Stimulated activated CD8-positive, alpha-beta memory T cell treated with anti-CD3 and anti-CD28 coated beads, Interleukin-4, amount 100 ng/mL, for 1 hour (primary cell): Measurements from ENCODE around the gene SRP9.

Source experiments
- DNase-seq, 2 donors: peaks; one replicate each; pipeline ENCODE4 v3.0.0-alpha.2; 2020; ENCODE audit warnings: low read depth in 2 of 2, low spot score in 1 of 2

Gene SRP9, protein sequence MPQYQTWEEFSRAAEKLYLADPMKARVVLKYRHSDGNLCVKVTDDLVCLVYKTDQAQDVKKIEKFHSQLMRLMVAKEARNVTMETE

DNA sequence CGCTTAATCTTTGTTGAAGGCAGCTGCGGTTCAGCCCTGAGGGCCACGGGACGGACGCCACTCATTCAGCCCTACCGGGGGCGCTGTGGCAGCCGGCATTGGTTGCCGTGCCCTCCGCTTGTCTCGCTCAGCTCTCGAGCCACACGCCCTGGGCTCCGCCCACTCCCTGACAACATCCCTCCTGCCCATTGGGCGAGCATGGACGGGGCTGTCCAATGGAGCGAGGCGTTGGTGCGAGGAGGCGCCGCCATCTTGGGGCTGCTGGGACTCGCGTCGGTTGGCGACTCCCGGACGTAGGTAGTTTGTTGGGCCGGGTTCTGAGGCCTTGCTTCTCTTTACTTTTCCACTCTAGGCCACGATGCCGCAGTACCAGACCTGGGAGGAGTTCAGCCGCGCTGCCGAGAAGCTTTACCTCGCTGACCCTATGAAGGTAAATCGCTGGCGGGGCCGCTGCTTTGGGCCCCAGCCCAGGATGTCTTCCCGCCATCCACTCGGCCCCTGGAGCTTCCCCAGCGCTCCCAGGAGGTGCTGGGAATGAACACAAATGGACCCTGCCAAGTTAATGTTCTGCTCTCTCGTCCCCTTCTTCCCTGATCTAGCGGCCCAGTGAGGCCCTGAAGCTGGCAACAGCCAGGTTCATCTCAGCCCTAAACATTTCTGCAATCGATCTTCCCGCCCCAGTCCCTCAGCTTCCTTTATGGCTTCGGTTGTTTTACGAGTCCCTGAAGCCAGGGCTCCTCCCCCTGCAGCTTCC is at the start of gene SRP9:
TSS of gene SRP9 (plus strand) at position 244 of the 754 bp plus-strand sequence. CDS start at position 359, 115 bp downstream.
- peak; percentile 91 to 97 for DNase-seq

DNA sequence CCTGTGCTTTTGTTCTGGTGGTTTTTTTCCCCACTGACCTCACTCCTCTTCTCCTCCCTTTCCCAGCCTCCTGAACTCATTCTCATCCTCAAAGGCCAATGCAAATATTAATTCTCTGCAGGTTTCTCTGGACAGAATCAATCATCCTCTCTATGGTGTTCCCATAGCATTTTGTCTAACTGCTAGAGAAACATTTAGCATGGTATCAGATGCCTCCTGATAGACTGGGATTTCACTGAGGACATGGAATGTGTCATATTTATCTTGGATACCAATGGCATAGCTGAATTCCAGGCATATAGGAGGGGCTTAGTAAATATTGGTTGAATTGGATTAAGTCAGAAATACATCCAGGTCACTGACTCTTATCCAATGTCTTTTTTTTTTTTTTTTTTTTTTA is 46.1 kb upstream of the SRP9 start:
- no peak for DNase-seq

DNA sequence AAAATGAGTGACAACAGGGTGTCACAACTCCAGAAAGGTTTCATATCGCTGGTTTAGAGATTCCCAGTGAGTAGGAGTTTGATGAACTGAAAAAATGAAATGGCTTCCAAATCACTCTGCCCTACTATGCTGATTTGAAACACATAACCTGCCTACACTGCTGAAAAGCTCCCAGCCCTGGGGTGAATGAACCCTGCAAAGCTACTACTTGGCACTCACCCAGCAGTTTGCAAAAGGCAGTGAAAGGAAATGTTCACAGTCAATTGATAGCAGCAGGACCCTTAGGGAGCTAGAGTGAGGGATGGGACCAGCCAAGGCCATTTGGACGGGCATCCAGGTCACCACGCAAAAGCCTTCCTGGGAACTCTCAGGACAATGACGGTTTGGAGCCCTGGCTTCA is 44.4 kb upstream of the SRP9 start:
- no peak for DNase-seq

DNA sequence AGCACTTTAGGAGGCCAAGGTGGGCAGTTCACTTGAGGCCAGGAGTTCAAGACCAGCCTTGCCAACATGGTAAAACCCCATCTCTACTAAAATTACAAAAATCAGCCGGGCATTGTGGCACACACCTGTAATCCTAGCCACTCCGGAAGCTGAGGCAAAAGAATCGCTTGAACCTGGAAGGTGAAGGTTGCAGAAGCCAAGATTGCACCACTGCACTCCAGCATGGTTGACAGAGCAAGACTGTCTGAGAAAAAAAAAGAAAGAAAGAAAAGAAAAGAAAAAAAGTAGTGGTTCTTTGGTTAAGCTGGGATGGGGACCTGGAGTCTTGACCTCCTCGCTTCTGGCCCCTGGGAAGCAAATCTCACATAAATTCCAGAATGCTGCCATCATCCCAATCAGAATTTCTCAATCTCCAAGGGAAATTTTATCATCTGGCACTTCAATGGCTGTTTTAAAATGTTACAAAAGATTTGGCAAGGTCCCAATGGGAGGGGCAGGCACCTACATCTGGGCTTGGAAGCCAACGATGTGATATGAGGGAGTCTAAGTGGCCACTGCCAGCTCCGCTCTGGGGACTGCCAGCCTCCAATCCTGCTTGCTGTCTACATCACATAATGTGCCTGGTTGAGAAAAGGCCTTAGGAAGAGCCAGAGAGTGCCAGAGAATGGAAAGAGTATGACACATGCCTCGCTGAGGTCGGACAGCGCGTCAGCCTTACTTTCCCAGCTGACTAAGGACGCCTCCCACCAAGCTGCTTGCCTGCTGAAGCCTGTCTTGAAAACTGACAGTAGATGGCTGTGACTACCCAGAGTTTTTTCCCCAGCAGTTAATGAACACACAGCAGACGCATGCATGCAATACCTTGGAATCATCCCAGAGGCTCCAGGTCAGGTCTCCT is 42.1 kb upstream of the SRP9 start:
- DNase-seq: no peak

DNA sequence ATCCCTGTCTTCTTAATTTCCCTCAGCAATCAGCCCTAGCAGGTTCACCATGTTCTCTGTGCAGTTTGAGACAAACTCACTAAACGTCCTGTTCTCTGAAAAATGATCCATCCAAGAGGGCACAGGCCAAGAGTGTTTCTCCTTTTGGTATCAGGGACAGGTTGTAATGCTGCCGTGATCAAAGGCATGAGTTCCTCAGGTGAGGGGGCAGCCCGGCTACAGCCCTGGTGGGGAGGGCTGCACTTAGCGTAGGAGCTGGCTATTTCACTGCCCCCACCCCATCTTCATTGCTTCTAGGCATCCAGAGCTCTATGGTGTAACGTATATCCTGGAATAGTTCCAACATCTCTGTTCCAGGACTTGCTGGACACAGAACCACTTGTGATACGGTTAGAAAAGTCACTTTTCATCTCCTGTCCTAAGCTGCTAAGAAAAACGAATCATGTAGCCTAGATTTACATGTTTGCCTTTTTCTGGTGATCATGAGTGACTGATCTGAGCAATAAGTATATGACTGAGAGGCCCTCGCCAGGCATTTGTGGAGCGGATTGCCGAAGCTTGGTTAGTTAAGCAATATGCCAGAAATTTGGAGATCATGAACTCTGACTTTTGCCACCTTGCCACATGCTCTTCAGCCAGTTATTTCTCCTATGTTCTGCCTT is 41.1 kb upstream of the SRP9 start:
- DNase-seq: no peak

DNA sequence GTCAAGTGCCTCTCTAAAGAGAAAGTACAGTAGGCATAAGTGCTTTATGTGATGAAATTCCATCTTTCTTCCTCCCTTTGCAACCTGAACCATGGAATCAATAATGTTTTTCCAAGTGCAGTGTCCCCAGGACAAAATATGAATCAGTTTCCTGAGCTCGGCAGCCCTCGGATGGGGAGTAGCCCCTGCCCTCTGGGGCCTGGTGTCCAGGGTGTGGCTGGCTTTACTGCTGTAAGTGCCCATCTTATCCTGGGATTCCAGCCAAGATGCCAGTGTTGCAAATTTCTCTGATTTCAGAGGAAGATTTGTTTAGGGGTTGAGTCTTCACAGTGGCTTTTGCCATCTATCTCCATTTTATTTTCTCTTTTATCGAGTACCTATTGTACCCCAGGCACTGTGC is 40.5 kb upstream of the SRP9 start:
- DNase-seq: no peak

DNA sequence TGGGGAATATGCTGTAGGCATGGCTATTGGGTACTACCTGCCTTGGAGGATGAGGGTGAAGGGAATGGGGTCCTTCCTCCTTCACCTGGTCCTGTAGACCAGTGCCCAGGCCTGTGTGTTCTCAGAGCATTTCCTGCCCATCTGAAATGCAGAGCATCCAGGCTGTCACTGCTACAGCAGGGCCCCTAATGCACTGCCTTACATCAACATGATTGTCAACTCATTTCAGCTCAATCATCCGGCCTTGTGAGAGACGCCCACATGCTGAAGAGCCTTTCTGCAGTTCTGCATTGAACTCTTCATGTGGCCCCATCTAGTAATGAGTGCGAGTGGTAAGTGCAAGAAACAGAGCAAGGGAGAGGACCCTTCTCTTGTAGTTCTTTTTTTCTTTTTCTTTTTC is 39.8 kb upstream of the SRP9 start:
- DNase-seq: no peak

DNA sequence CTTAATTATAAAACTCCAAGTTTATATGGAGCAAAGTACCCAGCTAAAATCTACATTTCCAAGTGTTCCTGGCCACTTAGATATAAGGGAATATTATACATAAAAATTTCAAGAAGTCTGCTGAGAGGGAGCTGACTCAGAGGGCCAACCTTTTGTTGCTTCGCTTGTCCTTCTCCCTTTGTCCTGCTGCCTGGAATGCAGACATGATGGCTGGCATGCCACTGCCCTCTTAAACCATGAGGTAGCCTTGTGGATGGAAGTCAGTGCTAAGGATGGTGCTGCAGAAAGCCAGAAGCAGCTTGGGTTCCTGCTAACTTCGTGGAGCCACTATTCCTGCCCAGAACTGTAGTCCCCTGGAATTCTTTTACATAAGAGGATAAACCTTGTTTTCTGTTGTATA is 38.9 kb upstream of the SRP9 start:
- no peak for DNase-seq

DNA sequence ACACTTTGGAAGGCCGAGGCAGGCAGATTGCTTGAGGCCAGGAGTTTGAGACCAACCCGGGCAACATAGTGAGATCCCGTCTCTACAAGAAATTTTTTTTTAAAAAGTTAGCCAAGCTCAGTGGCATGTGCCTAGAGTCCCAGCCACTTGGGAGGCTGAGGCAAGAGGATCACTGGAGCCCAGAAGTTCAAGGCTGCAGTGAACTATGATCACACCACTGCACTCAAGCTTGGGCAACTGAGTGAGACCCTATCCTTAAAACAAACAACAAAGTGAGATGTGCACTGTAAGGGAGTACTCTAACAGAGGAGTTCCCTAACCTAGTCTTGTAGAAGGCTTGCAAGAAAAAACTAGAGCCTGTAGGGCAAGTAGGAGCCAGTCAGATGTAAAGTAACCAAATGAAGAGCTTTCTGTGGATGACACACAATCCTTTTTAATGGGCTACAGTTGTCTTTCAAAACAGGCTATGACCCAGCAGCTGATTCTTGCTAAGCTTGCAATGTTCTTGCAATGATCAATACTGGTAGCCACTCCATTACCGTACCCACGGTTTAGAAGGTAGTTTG is 38.0 kb upstream of the SRP9 start:
- DNase-seq: no peak

DNA sequence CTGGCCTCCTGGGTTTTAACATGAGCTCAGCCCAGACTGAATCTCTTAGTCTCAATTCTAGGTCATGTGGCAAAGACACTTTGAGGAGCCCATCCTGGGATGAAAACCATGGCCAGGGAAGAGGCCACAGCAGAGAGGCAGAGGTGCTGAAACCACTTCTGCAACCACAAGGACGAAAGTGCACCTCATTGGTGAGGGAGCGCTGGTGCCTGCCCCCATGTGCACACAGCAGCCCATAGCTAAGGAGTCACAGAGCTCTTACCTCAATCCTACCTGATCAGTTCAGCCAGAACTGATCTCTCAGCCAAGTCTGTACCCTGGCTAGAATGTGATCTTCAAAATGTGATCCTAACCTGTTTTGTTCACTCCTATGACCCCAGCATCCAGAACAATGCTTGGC is 32.9 kb upstream of the SRP9 start:
- DNase-seq: no peak

DNA sequence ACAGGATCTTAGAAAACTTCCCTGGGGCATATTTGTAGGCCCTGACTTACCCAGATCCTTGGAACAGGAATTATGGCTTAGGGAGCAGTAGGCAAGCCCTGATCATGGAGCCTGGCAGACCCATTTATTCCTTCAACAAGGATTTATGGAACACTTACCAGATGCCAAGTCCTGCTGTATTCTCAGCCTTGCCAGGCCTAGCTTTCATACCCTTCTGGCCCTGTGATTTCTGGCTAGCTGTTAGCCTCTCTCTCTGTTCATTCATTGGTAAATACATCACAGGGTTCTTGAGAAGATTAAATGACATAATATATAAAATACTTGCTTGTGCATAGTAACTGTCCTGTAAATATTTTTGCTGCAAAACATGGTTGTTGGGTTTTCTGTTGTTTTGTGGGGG is 32.4 kb upstream of the SRP9 start:
- DNase-seq: no peak

DNA sequence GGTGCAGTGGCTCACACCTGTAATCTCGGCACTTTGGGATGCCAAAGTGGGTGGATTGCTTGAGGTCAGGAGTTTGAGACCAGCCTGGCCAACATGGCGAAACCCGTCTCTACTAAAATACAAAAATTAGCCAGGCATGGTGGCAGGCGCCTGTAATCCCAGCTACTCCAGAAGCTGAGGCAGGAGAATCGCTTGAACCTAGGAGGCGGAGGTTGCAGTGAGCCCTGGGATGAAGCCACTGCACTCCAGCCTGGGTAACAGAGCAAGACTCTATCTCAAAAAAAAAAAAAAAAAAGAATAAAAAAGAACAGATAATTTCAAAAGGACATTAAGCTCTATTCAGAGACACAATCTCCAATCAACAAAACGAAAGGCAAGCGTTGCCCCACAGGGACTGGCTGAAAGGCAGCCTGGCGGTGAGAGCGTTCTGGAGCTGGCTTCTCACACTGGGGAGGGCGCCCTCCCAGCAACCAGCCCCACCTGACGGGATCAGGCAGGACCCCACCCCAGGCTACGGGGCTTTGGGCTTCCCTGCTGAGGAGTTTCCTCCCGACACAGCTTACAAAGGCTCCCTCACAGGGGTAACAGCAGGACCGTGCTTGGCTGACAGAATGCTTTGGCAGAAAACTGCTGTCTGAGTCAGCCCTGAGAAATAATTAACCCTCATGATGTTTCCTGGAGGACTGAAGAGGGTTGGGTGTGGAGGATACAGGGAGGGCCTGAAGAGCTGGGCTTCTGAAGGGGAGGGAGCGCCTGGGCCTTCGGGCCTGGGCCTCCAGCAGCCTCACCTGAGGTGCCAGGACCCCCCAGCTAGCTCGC is 31.1 kb upstream of the SRP9 start:
- DNase-seq: no peak

DNA sequence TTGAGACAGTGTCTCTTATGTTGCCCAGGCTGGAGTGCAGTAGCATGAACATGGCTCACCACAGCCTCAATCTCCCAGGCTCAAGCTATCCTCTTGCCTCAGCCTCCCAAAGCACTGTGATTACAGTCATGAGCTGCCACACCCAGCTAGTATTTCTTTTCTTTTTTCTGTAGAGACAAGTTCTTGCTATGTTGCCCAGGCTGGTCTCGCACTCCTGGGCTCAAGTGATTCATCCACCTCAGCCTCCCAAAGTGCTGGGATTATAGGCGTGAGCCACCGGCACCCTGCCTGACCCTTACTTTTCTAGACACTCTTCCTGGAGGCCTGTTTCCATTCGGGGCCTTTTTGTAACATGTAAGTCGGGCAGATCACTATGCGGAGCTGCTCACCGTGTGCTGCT is 30.1 kb upstream of the SRP9 start:
- DNase-seq: no peak

DNA sequence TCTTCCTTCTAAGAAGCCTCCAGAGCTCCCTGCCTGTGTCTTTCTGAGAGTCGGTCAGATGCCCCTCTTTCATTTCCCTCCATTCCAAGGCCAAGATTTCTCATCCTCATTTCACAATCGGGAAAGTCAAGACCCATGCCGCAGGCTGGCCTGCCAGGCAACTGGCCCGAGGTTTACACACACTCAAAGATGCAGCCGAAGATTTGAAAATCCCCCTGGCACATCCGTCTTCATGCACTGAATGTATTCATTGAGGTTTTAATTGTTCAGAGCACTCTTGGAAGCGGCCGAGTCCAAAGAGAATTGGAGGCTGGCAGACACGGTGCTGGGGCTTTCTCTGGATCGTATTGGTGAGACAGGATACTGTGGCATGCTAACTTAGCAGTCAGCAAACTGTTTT is 29.1 kb upstream of the SRP9 start:
- DNase-seq: no peak

DNA sequence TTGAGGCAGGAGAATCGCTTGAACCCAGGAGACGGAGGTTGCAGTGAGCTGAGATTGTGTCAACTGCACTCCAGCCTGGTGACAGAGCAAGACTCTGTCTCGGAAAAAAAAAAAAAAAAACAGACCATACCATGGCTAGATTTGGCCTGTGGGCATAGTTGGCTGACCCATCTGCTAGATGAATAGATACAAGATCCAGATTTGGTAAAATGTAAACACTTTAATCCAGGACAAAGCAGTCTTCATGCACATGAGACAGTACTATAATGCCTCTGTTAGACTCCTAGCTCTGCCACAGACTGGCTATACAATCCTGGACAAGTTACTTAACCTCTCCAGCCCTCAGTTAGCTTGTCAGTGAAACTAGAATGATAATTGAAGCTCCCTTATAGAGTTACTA is 27.9 kb upstream of the SRP9 start:
- DNase-seq: no peak

DNA sequence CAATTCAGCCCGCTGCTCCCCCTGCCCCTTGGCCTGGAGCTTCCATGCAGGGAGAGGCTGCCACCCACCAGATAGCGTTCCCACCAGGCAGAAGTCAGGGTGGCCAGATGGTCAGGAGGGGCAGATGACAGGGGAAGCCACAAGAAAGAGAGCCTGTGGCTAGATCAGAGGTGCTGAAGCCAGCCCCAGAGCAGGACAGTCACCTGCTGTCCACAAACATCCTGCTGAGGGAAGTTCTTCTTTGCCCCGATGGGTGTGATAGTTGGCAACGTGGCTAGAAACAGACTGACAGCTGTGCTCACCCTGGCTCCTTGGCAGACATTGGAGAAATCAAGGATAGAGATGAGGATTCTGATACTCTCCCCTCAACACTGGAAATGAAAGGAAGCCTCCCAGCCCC is 27.2 kb upstream of the SRP9 start:
- no peak for DNase-seq

DNA sequence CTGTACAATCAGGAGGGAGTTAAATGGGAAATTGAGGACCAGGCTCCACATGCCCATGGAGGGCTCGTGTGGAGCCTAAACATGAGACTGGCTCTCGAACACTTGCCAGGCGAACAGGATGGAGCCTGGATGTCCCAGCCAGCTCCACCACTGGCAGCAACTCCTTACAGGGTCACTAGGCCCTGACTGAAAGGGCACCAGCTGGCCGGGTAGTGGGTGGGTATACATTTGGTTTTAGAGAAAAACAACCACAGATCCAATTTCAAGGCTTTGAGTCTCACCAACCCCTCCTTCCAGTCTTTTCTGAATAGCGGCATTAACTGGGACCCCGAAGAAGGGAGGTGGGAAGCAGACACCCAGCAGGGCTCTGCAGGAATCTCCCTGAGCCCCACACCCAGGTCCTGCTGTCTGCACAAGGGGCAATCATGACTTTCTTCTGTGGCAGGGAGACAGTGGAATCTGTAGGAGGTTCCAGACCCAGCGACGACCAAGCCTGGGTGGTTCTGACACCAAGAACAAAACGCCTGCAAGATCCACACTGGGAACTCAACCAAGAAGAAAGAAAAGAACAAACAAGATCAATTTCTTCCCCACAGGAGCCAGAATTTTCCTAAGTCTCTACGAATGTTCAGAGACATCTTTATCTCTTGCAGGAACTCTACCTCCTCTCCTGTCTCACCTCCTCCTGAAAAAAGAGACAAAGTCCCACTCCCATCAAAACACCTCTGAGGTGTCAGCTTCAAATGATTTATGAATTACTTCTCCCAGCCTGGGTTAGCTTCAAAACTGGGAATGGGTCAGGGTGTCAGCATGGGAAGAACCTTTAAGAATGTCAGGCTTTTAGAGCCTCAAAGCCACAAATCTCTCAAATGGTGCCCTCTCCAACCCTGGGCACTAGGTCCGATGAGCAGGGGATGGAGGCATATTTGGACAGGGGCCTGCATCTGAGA is 26.5 kb upstream of the SRP9 start:
- no peak for DNase-seq

DNA sequence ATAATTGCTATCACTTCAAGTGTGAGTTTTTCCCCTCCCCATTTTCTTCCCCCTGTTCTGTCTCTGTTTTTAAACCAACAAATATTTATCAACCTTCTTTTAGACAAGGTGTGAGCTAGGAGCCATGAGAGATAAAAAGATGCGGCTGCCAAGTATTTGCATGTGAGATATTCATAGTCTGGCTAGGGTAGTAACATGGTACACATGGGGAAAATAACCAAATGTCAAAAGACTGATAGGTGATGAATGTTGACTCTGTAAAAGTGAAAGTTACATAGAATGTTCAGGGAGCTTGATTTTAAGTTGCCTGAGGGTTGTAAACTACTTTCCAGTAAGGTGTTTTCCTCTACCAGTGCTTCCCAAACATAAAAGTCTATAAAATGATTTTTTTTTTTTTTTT is 25.4 kb upstream of the SRP9 start:
- no peak for DNase-seq

DNA sequence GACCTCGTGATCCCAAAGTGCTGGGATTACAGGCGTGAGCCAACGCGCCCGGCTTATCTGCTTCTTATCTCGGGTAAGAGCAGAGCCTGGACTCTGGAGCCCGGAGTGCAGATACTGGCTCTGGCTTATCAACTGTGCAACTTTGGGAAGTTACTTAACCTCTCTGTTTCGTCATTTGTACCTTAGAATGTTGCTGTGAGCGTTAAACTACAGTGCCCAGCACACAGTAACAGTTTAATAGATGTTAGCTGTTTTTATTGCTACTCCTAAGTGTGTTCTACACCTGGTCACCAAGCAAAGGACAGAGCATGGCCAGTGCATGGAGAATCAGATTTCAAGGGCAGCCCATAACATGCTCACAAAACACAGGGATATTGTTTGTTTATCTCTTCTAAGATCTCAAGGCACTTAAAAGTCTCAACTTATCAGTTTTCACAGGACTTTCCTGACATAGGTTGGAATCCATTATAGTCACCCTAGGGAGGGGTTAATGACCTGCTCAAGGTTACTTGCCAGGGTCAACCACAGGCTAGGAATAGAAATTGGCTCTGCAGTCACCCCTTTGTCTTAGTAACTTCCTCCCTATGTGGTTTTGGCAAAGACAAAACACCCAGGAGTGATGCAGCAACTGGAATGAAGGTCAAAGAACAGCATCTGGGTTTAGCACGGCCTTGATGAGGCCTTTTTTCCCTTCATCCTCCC is 22.5 kb upstream of the SRP9 start:
- DNase-seq: no peak
